Activated CD4-positive, alpha-beta T cell treated with anti-CD3 and anti-CD28 coated beads, Interleukin-10, Interleukin-2, amounts not matched to agents 100 ng/mL and 50 ng/mL, durations not matched to agents 16 hours and 8 hours (primary cell): Measurements from ENCODE around the gene AKAIN1.

Source experiments
- DNase-seq: peaks from one replicate; pipeline ENCODE4 v3.0.0-alpha.2; 2020

Gene AKAIN1

GRCh38 chr18:5158587-5158986, 38.5 kb downstream of the AKAIN1 start:
- no peak for DNase-seq

GRCh38 chr18:5158172-5158571, 38.9 kb downstream of the AKAIN1 start:
- DNase-seq, result no peak

- no peak for DNase-seq
Measured at GRCh38 chr18:5155907-5156287, 41.2 kb downstream of the AKAIN1 start.

- no peak for DNase-seq
Measured at GRCh38 chr18:5155218-5155906, 41.7 kb downstream of the AKAIN1 start.

- no peak for DNase-seq
Measured at GRCh38 chr18:5152343-5153020, 44.6 kb downstream of the AKAIN1 start.

- no peak for DNase-seq
Measured at GRCh38 chr18:5150894-5151293, 46.2 kb downstream of the AKAIN1 start.

GRCh38 chr18:5146093-5146492, 51.0 kb downstream of the AKAIN1 start:
- DNase-seq, result no peak

- no peak for DNase-seq
Measured at GRCh38 chr18:5145168-5145825, 51.8 kb downstream of the AKAIN1 start.

- DNase-seq, result no peak
Measured at GRCh38 chr18:5144629-5145028, 52.4 kb downstream of the AKAIN1 start.

- DNase-seq, result no peak
Measured at GRCh38 chr18:5142859-5143258, 54.2 kb downstream of the AKAIN1 start.

GRCh38 chr18:5142131-5142530, 54.9 kb downstream of the AKAIN1 start:
- no peak for DNase-seq

GRCh38 chr18:5137261-5137660, 59.8 kb downstream of the AKAIN1 start:
- DNase-seq, result no peak

- DNase-seq, result no peak
Measured at GRCh38 chr18:5132987-5133386, 64.1 kb downstream of the AKAIN1 start.

- DNase-seq, result no peak
Measured at GRCh38 chr18:5122272-5122671, 74.8 kb downstream of the AKAIN1 start.

- DNase-seq, result no peak
Measured at GRCh38 chr18:5110266-5110665, 86.8 kb downstream of the AKAIN1 start.

GRCh38 chr18:5107988-5108387, 89.1 kb downstream of the AKAIN1 start:
- DNase-seq, result no peak

- DNase-seq, result peak; percentile 7
Measured at GRCh38 chr18:5106730-5107129, 90.3 kb downstream of the AKAIN1 start.

GRCh38 chr18:5104246-5104645, 92.8 kb downstream of the AKAIN1 start:
- no peak for DNase-seq

- DNase-seq, result no peak
Measured at GRCh38 chr18:5103693-5104092, 93.4 kb downstream of the AKAIN1 start.

GRCh38 chr18:5103286-5103685, 93.8 kb downstream of the AKAIN1 start:
- no peak for DNase-seq

GRCh38 chr18:5097116-5097703, 99.8 kb downstream of the AKAIN1 start:
- no peak for DNase-seq

GRCh38 chr18:5095239-5095638, 101.8 kb downstream of the AKAIN1 start:
- no peak for DNase-seq

- DNase-seq, result peak; percentile 12
Measured at GRCh38 chr18:5093902-5094301, 103.2 kb downstream of the AKAIN1 start.
